NCI-H1417 (cell line): ENCODE measurements around the gene VAMP5.
"Not testable (repeated sequence)": the region's sequence is repeated elsewhere in the genome, so short reads cannot be mapped to it uniquely, and the experiment has no call there.

ENCODE experiments used
- DNase-seq, 3 experiments: peaks; one replicate each; lab custom pipeline; 2025; lab: John Stamatoyannopoulos, UW

VAMP5 gene

DNA sequence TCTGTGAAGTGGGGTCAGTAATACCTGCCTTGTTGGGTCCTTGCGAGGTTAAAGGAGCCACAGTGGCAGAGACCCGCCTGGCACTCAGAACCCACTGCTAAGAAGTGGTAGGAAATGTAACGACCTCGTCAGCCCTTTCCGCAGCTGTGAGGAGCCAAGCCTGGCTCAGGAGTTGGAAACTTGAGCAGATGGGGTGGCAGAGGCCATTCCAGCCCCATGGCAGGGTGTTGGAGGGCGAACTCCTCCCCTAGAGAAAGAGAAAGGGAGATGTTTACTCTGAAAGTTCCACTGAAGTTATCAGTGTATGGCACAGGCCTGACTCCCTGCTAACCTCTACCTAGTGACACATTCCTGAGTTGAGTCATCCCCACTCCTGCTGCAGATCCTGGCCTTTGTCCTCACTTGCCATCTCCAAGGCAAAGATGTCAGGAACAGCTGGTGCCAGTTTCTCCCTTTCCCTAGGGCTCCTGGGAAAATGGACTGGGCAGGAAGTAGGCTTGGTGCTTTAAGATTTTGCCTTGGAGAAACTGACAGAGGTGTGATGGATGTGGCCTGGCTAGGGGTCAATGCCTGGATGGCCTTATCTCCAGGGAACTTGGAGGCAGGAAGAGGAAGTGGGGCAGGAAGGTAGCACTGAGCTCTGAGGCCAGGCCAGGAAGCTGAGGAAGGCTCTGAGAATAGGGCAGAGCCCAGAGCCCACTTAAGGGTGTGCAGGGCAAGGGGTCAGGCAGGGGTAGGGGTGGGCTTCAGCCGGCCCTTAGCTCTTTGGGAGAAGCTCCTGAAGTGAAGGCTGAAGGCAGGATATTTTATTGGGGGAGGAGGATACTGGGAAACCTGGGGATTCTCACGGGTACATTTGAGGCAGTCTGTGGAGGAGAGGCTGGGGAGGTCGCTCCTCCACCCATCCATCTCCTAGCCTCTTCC, 888 bp downstream of the VAMP5 start:
- no peak for DNase-seq

GRCh38 chr2:85585781-85586105, 1.5 kb downstream of the VAMP5 start:
- no peak for DNase-seq

GRCh38 chr2:85588236-85588635, 4.0 kb downstream of the VAMP5 start:
- DNase-seq = no peak

DNA sequence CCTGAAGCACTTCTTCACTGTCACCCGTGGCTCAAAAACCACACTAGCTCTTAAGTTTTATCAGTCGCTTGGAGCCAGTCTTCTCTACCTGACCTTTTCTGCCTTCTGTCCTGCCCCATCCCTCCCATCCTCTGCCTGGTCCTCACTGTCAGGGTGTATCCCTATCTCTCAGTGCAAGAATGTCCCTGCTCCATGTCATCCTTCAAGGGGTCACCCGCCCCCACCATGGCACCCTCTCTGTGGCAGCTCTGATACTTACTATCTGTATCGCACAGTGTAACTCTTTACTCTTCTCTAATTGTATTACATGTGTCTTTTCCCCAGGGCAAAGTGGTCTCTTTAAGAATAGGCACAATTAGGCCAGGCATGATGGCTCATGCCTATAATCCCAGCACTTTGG, 4.4 kb downstream of the VAMP5 start:
- no peak for DNase-seq

DNA sequence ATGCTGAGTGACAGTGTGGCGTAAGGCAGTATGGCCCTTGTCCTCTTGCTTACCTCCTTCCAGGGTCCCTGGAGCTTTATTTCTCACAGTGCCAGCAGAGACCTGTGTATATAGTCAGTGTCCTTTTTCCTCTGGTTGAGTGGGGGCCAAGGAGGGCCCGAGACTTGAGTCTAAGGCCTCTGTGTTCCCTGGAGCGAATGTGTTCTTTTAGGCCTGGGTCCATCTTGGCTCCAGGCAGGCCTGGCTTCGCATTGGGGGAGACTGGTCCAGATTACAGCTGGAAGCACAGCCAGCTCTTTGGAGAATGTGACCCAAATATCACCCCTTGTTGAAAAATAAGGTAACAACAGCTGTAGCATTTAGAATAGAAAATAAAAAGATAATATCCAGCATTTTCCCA, 5.0 kb downstream of the VAMP5 start:
- no peak for DNase-seq

DNA sequence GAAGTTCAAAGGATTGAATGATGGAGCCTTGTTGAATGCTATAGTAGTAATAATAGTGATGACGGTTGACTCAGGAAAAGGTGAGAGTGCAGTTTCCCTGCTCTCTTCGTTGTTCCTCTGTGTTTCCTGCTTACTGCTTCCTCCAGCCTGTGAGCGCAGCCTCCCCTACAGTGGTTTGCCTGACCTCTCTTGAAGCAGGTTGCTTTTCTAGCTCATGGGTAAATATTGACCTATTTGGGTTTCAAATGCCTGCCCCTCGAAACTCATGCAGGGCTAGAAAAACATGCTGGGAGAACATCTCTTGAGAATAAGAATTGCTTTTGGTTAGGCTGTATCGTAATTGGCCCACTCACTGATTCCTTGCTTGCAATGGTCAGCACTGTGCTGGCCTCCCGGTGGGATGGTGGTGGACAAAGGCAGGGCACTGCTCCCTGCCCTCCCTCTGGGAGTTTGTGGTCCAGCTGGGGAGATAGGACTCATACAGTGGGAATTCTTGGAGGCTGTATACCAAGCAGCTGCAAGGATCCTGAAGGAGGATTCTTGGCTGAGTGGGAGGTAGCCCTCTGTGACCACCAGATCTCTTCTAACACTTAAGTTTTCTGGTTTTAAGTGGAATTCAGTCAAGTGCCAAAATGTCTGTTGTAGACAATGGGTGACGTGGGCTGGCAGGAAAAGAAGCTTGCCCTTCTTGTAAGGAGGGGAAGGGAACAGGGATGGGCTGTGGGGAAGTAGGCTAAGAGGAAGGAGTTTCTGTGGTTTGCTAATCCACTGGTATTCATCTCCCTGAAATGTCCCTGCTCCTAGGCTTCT, 6.0 kb downstream of the VAMP5 start:
- peak in 2 of 3 experiments; percentile 2 to 52 for DNase-seq

DNA sequence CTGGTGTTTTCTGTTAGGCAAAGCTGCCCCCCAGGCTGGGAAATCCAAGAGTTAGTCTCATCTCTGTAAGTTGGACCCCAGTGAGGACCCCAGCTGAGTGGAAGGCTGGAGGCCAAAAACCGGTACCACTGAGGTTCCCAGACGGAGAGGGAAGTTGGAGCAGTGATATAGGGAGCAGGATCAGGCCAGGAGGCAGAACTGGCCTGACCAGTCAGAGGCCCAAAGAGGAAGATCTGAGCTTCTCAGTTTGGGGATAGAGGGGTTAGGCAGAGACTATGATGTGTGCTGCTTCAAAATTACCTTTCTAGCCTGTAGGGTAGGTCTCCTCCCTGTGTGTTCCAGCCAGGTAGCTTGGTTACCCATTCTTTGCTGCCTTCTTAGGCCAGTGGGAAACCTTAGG, 6.7 kb downstream of the VAMP5 start:
- no peak for DNase-seq

GRCh38 chr2:85591563-85591962, 7.3 kb downstream of the VAMP5 start:
- DNase-seq = no peak

DNA sequence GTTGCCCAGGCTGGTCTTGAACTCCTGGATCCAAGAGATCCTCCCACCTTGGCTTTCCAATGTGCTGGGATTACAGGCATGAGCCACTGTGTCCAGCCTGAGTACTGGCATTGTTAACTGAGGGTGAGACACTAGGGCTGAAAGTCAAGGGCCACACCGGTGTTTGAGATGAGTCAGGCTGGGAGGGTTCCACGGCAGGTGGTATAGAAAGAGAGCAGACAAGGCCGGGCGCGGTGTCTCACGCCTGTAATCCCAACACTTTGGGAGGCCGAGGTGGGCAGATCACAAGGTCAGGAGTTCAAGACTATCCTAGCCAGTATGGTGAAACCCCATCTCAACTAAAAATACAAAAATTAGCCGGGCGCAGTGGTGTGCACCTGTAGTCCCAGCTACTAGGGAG, 8.1 kb downstream of the VAMP5 start:
- DNase-seq = not testable (repeated sequence)

DNA sequence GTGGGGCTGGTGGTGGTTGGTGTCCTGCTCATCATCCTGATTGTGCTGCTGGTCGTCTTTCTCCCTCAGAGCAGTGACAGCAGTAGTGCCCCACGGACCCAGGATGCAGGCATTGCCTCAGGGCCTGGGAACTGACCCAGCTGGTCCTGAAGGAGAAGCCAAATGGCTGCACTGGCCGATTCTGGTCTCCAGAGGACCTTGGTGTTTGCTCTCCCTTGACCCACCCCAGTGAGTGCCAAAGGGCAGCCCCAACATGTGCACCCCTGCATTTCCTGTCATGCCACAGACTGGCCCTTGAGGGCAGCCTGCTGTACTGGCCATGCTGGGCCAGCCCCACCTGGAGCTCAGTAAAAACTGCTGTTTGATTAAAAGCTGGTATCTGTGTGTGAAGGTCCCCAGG, 8.8 kb downstream of the VAMP5 start:
- no peak for DNase-seq

GRCh38 chr2:85594715-85595300, 10.6 kb downstream of the VAMP5 start:
- peak in 1 of 3 experiments; percentile 24 for DNase-seq

GRCh38 chr2:85595301-85596025, 11.2 kb downstream of the VAMP5 start, which contains the start of gene RNF181:
Gene RNF181 (plus strand): TSS chr2:85595745. CDS start chr2:85595764, 19 bp downstream.
- DNase-seq = peak; percentile 89 to 96 (median 95)

- peak in 2 of 3 experiments; percentile 16 to 36 for DNase-seq
Observed at GRCh38 chr2:85596026-85596333, 11.7 kb downstream of the VAMP5 start.

DNA sequence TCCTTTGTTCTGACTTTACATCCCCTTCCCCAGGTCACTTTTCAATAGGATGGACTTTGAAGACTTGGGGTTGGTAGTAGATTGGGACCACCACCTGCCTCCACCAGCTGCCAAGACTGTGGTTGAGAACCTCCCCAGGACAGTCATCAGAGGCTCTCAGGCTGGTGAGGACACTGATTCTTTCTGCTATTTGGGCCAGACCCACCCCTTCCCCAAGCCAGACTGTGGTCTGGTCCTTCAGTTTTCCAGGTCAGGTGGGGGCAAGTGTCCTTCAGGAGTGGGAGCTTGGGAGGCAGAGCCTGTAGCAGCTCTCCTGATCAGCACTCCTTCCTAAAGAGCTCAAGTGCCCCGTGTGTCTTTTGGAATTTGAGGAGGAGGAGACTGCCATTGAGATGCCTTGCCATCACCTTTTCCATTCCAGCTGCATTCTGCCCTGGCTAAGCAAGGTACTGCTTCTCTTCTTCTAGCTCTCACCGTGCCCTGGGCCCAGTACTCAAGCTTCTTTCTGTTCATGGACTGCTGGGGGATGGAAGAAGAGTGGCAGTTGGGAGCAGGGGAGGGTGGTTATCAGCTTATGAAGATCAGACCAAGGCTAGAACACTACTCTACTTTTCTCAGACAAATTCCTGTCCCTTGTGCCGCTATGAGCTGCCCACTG, 12.4 kb downstream of the VAMP5 start:
- no peak for DNase-seq

DNA sequence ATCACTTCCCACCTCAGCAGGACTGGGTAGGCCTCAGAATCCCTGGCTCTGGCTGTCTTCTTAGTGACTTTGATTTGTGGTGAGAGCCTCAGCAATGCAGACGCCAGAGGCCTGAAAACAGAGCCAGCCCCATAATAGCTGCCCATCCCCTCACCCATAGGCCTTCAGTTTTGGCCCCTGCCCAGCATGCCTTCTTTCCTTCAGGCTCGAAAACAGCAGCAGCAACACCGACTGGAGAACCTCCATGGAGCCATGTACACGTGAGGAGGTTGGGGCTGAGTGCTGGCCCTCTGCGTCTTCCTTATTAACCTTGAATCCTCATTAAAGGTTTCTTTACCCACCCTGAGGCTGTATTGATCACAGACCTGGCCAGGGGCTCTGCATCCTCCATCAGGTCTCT, 13.0 kb downstream of the VAMP5 start:
- DNase-seq = no peak

DNA sequence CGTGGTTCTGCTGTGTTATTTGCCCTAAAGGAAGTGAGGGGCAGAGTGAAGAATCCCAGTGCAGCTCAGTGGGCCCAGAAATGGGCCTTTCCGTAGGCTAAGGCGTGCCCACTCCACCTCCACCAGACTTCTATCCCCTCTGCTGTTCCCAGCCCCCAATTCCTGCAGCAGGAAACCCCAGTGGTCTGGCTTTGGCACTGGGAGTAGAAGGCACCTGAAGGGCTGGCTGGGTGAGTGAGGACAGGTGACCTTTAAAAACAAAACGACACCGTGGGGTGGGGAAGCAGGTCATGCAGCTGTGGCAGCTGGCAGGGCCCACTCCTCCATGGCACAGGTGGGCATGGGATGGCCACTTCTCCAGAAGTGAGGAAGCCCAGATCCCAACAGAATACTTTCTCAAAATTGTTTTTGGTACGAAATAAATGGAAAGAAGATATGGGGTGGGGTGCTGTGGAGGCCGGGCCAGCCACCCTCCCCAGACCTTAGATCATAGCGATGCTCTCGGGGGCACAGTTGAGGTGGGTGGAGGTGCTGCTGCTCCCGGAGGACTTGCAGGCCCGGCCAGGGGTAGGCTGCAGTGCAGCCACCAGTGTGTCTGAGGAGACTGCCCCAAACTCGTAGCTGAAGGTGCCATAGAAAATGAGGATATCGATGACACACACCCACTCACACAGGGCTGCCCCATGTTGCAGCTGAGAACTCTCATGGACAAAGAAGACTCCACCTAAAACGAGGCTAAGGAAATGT, 14.5 kb downstream of the VAMP5 start:
- DNase-seq = no peak

GRCh38 chr2:85599468-85600234, 15.4 kb downstream of the VAMP5 start:
- DNase-seq = no peak

DNA sequence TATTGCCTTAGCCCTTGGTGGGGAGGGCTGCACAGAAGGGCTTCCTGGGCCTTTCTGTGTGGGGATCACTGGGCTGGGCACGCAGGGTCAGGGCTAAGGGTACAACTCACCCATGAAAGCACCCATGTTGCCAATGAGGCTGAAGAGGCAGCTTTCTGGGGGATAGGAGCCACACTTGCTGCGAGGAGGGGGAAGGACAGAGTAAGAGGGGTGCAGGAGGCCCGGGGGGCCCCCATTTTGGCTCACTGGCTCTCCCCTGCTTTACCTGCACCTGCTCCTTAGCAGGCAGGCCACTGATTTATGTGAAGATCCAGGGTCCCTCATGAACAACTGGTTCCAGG, 16.0 kb downstream of the VAMP5 start:
- DNase-seq = no peak

DNA sequence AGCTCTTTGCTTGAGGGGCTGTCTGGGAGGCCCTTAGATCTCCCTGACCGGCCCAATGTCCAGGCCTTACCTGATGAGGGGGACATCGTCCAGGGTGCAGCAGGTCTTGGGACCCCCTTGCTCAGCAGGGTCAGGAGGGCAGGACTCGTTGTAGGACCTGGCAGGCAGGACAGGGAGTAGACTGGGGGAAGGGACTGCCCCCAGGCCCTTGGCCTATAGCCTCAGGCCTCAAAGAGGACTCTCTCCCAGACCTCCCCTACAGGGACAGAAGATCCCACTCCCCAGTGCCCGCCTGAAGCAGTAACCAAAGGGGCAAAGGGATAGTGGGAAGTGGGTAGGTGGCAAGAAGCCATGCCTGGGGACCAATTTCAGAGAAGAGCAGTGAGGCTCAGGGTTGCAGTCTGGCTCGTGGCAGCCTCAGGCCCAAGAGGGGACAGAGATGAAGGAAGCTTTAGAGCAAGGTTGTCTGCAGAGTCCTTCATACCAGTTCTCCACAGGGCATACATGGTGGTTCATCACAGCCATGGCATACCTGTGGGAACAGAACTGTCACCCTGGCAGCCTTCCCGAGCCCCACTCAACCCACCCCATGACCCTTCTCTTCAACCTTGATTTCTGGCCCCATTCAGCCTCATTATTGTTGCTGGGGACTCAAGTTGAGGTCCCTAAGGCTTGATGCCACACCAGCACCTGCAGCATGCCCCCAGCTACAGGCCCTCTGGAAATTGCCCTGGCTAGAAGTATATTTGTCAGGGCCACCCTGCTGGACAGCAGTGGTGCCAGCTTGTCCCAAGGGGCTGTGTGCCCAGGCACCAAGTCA, 16.9 kb downstream of the VAMP5 start:
- no peak for DNase-seq
